NCI-H1436 treated with DMSO at 0.1 percent for 48 hours (cell line): ENCODE measurements around the gene TMCC1.
A peak's percentile ranks its signal among the peaks of the same experiment; 100 is the strongest.
"Not testable (repeated sequence)": the region's sequence is repeated elsewhere in the genome, so short reads cannot be mapped to it uniquely, and the experiment has no call there.

Source experiments
- DNase-seq: peaks from one replicate; lab custom pipeline; 2025; lab: John Stamatoyannopoulos, UW

TMCC1 gene

GRCh38 chr3:129836381-129837064 lies 57.0 kb downstream of the TMCC1 start:
- no peak for DNase-seq

DNA sequence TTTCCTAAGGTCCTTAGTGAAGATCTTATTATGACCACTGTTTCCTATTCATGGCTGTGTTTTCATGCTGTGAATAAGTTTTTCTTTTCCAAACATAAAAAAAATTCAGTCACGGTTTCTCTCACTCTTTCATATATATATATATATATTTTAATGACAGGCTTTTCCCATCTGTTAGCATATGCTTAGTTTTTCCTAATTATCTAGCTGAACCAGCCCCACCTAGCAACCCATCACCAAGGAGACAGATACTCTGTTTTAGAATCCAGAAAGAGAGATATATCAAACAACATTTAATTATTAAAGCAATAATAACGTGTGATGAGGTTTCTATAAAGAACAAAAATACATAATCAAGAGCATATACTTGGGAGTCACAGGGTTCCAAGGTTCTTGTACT lies 58.3 kb downstream of the TMCC1 start:
- DNase-seq, result no peak

GRCh38 chr3:129834580-129834979 lies 58.9 kb downstream of the TMCC1 start:
- no peak for DNase-seq

- not testable (repeated sequence) for DNase-seq
Measured at GRCh38 chr3:129831942-129832341, 61.6 kb downstream of the TMCC1 start.

- DNase-seq, result no peak
Measured at GRCh38 chr3:129831503-129831902, 62.0 kb downstream of the TMCC1 start.

GRCh38 chr3:129829640-129830039 lies 63.9 kb downstream of the TMCC1 start:
- peak; percentile 10 for DNase-seq

DNA sequence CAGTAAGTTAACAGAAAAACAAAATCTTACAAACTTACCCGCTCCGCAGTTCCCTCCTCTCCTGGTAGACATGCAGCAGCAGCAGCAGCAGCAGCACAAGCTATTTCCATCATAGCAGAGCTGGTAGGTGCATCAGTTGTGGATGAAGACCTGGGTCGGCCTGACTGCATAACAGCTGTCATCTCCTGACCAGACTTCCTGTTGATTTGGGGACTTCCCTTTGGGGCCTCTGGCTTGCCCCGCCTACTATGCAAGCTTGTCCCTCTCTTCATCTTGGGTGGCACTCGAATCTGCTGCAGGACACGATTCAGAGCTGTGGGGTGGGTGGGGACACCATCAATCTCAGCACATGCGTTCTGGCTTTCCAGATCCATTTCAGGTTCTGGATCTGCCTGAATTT lies 65.7 kb downstream of the TMCC1 start:
- no peak for DNase-seq

GRCh38 chr3:129824926-129825541 lies 68.5 kb downstream of the TMCC1 start:
- DNase-seq, result no peak

- no peak for DNase-seq
Measured at GRCh38 chr3:129822679-129823078, 70.8 kb downstream of the TMCC1 start.

DNA sequence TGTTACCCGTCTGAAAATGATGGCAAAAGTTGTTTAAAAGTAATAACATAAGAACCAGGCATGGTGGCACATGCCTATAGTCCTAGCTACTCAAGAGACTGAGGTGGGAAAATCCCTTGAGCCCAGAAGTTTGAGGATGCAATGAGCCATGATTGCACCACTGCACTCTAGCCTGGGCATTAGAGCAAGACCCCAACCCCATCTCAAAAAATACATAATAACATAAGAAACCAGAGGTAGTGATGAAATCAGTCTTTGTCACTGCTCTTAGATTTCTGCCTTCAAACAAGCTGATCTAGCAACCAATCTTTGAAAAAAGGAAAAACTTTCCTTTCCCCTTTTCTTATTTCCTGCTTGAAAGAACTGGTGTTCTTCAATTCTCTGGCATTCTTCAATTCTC lies 71.3 kb downstream of the TMCC1 start:
- no peak for DNase-seq

- DNase-seq, result no peak
Measured at GRCh38 chr3:129820587-129820986, 72.9 kb downstream of the TMCC1 start.

- DNase-seq, result no peak
Measured at GRCh38 chr3:129812589-129812988, 80.9 kb downstream of the TMCC1 start.

DNA sequence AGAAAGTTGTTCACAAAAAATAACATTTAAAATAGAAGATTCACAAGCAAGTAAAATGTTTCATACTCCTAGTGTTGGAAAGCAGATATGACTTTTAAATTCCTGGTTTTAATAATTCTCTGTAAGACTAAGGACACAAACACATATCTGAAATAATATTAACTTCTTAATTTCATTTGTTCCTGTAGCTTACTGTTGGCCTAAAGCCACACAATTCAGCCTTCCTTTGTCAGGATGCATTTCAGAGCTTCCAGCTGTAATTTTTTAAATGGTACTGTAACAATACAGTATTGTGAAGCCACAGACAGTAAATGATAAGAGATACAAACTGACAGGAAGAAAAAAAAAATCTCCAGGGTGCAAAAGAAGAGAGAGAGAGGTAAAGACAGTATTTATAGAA lies 84.2 kb downstream of the TMCC1 start:
- no peak for DNase-seq

- no peak for DNase-seq
Measured at GRCh38 chr3:129796146-129796545, 97.4 kb downstream of the TMCC1 start.

DNA sequence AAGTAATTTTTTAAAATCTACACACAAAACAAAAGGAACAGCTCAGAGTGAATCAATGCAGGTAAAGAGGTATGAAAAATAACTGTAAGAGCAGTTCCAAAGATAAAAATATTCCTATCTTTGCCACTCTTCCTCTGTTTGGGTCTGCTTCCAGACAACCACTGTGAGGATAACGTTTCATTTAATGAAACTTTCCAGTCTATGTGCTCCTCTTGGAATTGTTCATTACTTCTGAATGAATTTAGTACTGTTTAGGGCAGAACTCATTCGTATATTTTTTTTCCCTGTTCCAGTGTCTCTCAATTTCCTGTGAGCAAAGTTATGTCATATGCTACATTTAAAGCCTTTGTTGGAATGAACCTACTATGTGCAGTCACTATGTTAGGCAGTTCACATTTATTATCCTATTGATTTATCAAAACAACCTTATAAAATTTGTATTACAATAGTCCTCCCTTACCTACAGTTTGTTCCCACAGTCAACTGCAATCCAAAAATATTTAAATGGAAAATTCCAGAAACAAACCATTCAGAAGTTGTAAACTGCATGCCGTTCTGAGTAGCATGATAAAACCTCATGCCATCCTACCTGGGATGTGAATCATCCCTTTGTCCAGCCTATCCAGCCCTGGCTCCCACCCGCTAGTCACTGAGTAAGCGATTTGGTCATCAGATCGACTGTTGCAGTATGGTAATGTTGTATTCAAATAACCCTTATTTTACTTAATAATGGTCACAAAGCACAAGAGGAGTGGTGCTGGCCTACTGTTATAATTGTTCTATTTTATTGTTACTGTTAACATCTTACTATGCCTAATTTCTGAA lies 98.1 kb downstream of the TMCC1 start:
- DNase-seq, result no peak

GRCh38 chr3:129794311-129795185 lies 99.0 kb downstream of the TMCC1 start:
- DNase-seq, result peak; percentile 55

DNA sequence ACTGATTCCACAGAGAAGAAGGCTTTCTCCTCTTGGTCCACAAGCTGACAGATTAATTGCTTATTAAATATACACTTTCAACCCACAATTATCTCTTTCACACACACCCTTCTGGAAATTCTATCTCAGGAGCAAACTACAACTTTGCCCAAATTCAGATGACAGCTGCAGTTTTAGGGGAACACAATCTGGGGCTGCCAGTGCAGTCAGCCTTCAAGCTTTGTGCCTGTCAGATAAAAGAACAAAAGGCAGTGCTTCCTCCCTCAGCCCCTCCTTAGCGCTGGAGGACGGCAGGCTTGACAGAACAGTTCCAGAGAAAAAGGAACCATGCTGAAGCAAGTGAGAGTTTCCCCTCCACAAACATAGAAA lies 99.6 kb downstream of the TMCC1 start:
- no peak for DNase-seq

DNA sequence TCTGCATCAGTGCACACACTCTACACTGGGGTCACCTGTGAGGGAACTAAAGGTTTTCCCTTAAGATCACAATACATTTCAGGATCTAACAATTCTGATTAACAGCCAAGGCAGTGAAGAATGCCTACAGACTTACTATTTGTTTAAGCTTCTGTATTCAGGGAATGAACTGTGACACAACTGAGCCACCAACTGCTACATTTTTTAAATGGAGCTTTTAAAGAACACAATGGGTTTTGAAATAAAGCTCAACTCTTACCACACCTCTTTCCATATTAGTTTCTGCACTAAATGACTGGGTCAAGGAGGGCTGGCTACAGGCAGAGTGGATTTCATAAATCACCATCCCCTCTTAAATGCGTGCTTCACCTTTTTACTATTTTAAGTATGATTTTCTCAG lies 100.2 kb downstream of the TMCC1 start:
- DNase-seq, result no peak

GRCh38 chr3:129783470-129783869 lies 110.0 kb downstream of the TMCC1 start:
- no peak for DNase-seq

- DNase-seq, result no peak
Measured at GRCh38 chr3:129778871-129779270, 114.6 kb downstream of the TMCC1 start.

DNA sequence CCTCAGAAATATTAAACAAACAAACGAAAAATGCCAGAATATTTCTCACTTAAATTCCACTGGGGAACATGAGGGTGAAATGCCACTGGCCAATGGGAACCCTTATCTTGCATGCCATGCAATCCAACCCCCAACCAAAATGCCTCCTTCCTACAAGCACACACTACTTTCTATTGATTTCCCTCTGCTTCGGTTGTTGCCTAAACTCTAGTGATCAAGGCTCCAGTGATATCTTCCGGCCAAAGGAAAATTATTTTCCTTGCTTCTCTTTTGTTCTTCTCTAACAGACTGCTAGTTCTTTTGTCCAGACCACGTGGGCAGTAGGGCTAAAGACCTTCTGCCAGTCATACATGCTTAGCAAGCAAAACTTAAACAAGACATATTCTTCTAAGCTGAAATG lies 115.7 kb downstream of the TMCC1 start:
- DNase-seq, result no peak

GRCh38 chr3:129775870-129776269 lies 117.6 kb downstream of the TMCC1 start:
- DNase-seq, result no peak
